ENCODE data around the gene KIFC1. TPM values are rescaled to one million over a fixed set of nuclear protein-coding genes. Genes with fewer than 3 reads are reported as not detected.

Gene KIFC1
- total and polyA plus RNA-seq, 9 of the 15 experiments (the other 6 are each of a cell fraction or from before 2014, with no cell fraction given): 1.3 to 95.2 (median 76.9) TPM

- 0 out of 2 replicates have a peak, but pooled peaks have one; percentile 14 for TF ChIP-seq ZFP91 (CRISPR knock-in tag; IDR thresholded peaks at IDR 0.05)
- TF ChIP-seq E2F4 (CRISPR knock-in tag; IDR thresholded peaks at IDR 0.05; ENCODE audit: low read depth): 0 out of 2 replicates have a peak, but pooled peaks have one; percentile 55
- no peak for TF ChIP-seq BRCA1 (IDR thresholded peaks at IDR 0.05)
- peak; percentile 71; the same call in 1 of the 2 replicates for TF ChIP-seq BRCA1 (CRISPR knock-in tag; IDR thresholded peaks at IDR 0.05)
- TF ChIP-seq, protein P1, sequence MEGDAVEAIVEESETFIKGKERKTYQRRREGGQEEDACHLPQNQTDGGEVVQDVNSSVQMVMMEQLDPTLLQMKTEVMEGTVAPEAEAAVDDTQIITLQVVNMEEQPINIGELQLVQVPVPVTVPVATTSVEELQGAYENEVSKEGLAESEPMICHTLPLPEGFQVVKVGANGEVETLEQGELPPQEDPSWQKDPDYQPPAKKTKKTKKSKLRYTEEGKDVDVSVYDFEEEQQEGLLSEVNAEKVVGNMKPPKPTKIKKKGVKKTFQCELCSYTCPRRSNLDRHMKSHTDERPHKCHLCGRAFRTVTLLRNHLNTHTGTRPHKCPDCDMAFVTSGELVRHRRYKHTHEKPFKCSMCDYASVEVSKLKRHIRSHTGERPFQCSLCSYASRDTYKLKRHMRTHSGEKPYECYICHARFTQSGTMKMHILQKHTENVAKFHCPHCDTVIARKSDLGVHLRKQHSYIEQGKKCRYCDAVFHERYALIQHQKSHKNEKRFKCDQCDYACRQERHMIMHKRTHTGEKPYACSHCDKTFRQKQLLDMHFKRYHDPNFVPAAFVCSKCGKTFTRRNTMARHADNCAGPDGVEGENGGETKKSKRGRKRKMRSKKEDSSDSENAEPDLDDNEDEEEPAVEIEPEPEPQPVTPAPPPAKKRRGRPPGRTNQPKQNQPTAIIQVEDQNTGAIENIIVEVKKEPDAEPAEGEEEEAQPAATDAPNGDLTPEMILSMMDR (IDR thresholded peaks at IDR 0.05 in 2 of 3, conservative IDR thresholded peaks at IDR 0.05 in 1 of 3; ENCODE audit: insufficient read depth in 2 of 3, low read depth in 1 of 3, low read length in 3 of 3): no peak
- 0 out of 2 replicates have a peak, but pooled peaks have one; percentile 56 for TF ChIP-seq TSC22D4 (tag; IDR thresholded peaks at IDR 0.05)
- TF ChIP-seq ID3 (CRISPR knock-in tag; IDR thresholded peaks at IDR 0.05): no peak
- no peak for TF ChIP-seq ID3 (tag; IDR thresholded peaks at IDR 0.05)
- TF ChIP-seq HLTF (IDR thresholded peaks at IDR 0.05): 0 out of 2 replicates have a peak, but pooled peaks have one; percentile 32
- TF ChIP-seq LARP7 (IDR thresholded peaks at IDR 0.05): peak; percentile 64; the same call in 1 of the 2 replicates
- TF ChIP-seq SIX5 (IDR thresholded peaks at IDR 0.05; ENCODE audit: borderline replicate concordance in 1 of 2, insufficient read depth in 1 of 2, low read depth in 1 of 2, low read length in 2 of 2): no peak
- TF ChIP-seq ZNF512 (tag; IDR thresholded peaks at IDR 0.05): peak; percentile 59
- peak; percentile 28; the same call in 1 of the 2 replicates for TF ChIP-seq CC2D1A (IDR thresholded peaks at IDR 0.05)
- peak; percentile 11; the same call in 1 of the 2 replicates for TF ChIP-seq SMARCE1 (IDR thresholded peaks at IDR 0.05)
- TF ChIP-seq HDAC1 (IDR thresholded peaks at IDR 0.05): 0 out of 4 replicates have a peak, but pooled peaks of 1 of the 2 experiments have one; percentile 13
- TF ChIP-seq ZNF445 (CRISPR knock-in tag; IDR thresholded peaks at IDR 0.05; ENCODE audit: low read depth): no peak
- no peak for TF ChIP-seq CREBBP (IDR thresholded peaks at IDR 0.05; ENCODE audit: low read depth, low read length)
- peak in 1 of 2 experiments; percentile 61; a peak in 1 of 4 replicates for TF ChIP-seq MLLT1 (IDR thresholded peaks at IDR 0.05)
- no peak for TF ChIP-seq ZNF184 (CRISPR knock-in tag; IDR thresholded peaks at IDR 0.05)
- TF ChIP-seq HDGF (IDR thresholded peaks at IDR 0.05): peak; percentile 81; the same call in 1 of the 2 replicates
Observed at GRCh38 chr6:33428966-33429749, 37.5 kb downstream of the KIFC1 start (continued).
